Activated CD8-positive, alpha-beta memory T cell treated with anti-CD3 and anti-CD28 coated beads for 36 hours (primary cell): ENCODE results near the gene HOXA7. TPM values are rescaled to one million over a fixed set of nuclear protein-coding genes. Genes with fewer than 3 reads are reported as not detected.

Source experiments
- CTCF ChIA-PET: fragments of 350-600 bp; sonication (Branson Sonifier 250); formaldehyde crosslinking; loops from one replicate; lab custom pipeline; 2021; ENCODE audit warnings: antibody characterized with exemption; lab: Charles Lee
- POLR2A ChIA-PET: fragments of 350-600 bp; sonication (Branson Sonifier 250); formaldehyde crosslinking; loops from one replicate; lab custom pipeline; 2021; ENCODE audit warnings: antibody characterized with exemption; lab: Charles Lee
- total RNA-seq, 2 experiments: library from RNA; stranded (reverse); gene quantifications; one replicate each; pipeline ENCODE4 v1.2.3, GENCODE V29; 2021

Gene HOXA7
- total RNA-seq, 2 experiments from 2014 or later: not detected

DNA sequence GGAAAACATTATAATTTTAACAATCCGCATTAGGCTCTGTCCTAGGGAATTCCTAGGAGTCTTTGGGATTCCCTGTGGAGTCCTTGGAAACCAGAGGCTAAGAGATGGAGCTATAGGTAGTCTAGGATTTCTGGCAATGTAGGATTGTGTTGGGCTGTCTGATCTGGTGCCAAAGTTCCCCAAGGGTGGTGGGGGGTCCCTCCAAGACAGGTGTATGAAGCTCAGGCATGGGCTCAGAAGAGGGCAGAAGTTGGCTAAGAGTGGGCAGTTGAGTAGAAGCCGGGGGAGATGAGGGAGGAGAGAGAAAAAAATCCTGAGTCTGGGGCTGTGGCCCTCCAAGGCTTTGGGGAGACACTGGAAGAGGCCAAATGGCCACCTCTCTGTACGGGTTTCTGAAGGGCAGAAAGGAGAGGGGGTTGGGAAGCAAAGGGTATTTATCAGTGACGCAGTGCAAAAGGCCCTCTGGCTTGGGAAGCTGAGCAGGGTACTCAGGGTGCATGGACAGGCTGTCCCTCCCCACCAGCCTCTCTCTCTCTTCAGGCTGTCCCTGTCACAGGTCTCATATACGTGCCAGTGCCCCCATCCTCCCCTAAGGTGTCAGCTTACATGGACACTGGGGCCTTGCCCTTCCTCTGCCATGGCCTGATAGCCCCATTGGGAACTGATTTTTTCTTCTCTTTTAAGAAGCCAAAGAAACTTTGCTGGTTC is 9.8 kb downstream of the HOXA7 start:
- ChIA-PET CTCF (interaction anchor here (1.4 kb wide), 1 partner anchor 10 kb away, joined by 4 read pairs; the partner anchor contains the start of gene HOXA7), POLR2A (no interaction called here)

DNA sequence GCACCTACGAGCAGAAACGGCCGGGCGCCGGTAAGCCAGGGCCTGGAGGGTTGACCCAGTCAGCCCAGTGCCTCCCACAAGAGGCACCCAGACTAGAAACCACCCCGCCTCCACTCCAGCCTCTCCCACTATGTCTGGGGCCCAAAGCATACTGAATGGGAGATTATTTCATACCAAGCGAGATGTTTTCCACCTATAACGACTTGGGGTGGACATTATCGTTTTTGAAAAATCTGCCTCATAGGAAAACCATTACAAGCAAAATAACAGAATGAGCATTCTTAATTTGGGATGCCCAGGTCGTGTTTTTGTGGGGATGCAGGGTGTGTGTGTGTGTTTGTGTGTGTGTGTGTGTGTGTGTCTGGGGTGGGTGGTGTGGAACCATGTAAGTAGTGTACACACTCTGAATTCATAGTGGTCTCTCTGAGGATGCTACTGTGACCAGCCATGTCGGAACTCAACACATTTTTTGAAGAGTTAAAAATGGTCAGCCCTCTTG is 10.5 kb downstream of the HOXA7 start:
- CTCF ChIA-PET: no interaction called here
- POLR2A ChIA-PET: no interaction called here

DNA sequence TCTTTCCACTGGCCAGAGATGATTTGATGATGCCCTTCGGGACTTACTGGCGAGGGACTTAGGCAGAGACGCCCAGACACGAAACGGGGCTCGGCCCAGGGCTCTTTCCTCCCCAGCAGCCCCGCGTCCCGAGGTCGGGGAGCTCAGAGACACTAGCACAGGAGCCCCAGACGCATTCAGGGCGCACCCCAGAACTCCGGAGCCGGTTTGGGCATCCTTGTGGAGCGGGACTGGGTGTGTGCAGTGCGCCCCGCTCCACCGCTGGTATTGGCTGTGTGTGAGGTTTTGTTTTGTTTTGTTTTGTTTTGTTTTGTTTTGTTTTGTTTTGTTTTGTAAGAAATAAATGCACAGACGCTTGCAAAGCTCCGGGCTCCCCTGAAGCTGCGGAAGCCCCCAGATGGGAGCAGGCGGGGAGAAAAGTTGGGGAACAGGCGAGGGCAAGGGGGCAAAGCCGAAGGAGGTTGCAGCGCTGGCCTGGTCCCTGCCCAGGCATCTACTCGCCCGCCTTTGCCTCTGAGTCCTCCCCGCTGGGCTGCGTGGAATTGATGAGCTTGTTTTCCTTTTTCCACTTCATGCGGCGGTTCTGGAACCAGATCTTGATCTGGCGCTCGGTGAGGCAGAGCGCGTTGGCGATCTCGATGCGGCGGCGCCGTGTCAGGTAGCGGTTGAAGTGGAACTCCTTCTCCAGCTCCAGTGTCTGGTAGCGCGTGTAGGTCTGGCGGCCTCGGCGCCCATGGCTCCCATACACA is 11.1 kb downstream of the HOXA7 start:
- POLR2A ChIA-PET: no interaction called here
- CTCF ChIA-PET: no interaction called here

DNA sequence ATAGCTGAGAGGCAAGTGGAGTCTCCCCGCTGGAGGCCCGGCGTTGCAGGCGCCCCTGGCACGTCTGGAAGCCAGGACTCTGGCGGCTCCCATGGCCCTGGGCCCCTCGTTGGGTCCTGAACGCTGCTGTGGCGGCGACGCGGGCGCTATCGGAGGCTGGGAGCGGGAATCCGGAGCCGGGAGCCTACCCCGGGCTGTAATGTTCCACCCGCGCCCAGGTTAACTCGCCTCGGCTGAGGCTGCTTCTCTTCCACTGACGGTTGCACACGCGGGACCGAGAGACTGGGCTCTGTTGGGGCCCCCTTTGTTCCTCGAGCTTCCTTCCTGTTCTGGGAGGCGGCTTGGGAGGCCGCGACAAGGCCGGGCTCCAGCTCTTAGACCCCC is 11.7 kb downstream of the HOXA7 start:
- POLR2A ChIA-PET: no interaction called here

DNA sequence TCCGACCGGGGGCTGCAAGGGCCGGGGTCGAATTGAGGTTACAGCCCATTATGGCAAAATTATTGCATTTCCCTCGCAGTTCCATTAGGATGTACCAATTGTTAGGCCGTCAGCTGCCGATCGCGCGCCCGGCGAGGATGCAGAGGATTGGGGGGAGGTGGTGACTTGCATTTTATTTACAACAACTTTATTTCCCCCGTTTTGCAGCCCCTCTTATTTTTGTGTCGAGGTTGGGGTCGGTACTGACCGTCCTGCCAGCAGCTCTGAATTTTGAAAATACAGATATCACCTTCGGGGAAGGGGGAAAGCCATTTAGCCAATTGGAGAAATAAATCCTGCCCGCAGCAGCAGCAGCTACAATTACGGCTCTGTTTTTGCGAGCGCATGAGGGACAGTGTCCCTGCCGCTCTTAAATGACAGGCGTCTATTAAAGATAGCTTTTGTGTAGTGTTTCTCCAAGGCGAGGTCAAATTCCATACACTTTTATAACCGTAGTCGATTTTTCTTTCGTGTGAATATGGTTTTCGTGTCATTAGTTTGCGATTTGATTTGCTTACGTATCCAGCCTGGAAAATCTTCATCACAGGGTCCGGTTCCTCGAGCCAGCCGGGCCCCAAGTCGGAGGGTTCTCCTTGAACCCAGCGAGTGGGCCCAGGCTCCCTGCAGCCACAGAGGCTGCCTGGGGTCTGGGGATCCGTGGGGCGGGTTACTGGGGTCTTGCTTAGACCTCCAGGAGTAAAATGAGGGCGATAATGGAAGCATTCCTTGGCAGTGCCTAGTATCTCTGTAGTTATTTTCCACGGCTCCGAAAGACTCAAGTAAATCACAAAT is 12.3 kb downstream of the HOXA7 start:
- POLR2A ChIA-PET: no interaction called here
- CTCF ChIA-PET: no interaction called here

More for the DNA sequence above, 11.7 kb downstream of the HOXA7 start:
- CTCF ChIA-PET: no interaction called here

DNA sequence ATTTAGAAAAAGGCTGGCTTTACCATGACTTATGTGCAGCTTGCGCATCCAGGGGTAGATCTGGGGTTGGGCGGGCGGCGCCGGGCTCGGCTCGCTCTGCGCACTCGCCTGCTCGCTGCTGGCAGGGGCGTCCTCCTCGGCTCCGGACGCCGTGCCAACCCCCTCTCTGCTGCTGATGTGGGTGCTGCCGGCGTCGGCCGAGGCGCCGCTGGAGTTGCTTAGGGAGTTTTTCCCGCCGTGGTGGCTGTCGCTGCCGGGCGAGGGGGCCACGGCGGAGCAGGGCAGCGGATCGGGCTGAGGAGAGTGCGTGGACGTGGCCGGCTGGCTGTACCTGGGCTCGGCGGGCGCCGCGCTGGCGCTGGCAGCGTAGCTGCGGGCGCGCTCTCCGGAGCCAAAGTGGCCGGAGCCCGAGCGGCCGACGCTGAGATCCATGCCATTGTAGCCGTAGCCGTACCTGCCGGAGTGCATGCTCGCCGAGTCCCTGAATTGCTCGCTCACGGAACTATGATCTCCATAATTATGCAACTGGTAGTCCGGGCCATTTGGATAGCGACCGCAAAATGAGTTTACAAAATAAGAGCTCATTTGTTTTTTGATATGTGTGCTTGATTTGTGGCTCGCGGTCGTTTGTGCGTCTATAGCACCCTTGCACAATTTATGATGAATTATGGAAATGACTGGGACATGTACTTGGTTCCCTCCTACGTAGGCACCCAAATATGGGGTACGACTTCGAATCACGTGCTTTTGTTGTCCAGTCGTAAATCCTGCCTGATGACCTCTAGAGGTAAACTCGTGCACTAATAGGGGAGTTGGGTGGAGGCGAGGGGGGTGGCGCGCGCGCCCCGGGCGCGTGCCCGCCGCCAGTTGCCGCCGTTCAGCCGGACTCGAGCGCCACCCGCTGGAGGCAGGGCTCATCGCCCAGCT is 13.2 kb downstream of the HOXA7 start, which contains the start of gene HOXA5:
Gene HOXA5, minus strand, starts transcription at position 659 of the 927 bp plus-strand sequence. Its CDS starts 74 bp downstream, at position 585.
- ChIA-PET POLR2A (no interaction called here), CTCF (no interaction called here)

DNA sequence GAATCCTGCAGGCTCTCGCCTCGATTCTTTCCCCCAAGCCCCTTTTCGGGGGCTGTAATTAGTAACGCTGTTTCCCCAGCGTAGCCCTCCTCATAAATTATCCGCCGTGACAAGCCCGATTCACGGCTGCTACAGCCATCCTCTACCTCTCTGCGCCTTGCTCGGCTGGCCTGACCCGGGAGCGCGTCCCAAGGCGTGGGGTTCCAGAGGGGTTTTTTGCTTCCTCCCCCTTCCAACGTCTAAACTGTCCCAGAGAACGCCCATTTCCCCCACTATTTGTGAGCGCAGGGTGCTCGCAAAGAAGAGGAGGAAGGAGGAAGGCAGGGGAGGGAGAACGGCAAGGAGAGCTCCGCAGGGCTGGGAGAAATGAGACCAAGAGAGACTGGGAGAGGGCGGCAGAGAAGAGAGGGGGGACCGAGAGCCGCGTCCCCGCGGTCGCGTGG is 13.9 kb downstream of the HOXA7 start:
- CTCF ChIA-PET: no interaction called here
- POLR2A ChIA-PET: no interaction called here

DNA sequence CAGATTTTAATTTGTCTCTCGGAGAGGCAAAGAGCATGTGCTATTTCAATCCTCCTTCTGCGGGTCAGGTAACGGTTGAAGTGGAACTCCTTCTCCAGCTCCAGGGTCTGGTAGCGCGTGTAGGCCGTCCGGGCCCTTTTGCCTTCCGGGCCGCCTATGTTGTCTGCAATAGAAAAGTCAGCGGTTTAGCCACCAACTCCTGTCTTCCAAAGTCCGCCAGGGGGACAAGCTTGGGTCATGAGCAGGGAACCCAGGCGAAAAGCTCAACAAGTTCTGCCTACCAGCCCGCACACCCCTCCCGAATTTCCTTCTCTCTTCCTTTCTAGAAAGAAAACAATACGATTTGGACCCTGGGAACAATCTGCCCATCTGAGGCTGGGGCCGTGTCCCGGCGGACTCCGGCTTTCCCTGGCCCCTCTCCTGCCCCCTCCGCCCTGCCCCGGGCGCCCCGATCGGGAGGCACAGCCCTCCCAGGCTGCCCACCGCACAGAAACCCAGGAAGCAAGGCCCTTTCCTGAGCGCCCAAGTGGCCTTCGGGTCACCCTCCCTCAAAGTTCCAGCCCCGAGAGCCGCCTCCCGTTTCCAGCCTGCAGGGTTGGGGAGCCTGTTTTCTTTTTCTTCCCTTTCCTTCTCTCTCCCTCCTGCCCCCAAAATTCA is 14.4 kb downstream of the HOXA7 start:
- CTCF ChIA-PET: interaction anchor here (1.8 kb wide), 1 partner anchor 37 kb away, joined by 8 read pairs; no protein-coding TSS in a partner anchor
- POLR2A ChIA-PET: no interaction called here

DNA sequence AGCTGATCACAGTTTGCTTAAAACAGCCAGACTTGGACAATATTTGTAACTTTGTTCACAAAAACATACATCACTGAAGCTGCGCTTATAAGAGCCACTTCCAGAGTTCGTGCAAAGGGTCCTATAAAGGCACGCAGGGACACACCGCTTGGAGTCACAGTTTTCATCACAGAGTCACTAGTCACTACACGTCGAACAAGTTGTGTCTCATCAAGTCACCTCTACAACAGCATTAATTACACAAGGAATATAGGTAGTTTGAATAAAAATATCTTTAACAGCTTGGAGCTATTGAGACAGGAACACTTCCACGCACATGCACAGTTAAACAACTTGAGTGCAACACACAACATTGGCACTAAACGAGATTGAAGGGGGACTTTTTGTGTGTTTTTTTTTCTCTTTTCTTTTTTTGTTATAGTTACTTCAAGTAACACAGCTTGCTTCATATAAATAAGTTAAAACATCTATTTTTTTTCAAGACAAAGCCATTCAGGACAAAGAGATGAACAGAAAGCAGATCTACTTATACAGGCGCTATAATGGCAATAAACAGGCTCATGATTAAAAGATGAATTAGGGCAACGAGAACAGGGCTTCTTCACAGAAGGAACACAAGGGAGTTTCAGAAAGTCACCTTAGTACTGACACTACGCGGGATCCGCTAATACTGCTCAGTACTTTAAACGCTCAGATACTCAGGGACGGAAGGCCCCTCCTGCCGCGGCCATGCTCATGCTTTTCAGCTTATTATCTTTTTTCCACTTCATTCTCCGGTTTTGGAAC is 15.1 kb downstream of the HOXA7 start:
- CTCF ChIA-PET: interaction anchor here (0.7 to 1.8 kb wide), 4 partner anchors 8 to 374 kb away, joined by 3 to 8 read pairs (median 4); no protein-coding TSS in a partner anchor

DNA sequence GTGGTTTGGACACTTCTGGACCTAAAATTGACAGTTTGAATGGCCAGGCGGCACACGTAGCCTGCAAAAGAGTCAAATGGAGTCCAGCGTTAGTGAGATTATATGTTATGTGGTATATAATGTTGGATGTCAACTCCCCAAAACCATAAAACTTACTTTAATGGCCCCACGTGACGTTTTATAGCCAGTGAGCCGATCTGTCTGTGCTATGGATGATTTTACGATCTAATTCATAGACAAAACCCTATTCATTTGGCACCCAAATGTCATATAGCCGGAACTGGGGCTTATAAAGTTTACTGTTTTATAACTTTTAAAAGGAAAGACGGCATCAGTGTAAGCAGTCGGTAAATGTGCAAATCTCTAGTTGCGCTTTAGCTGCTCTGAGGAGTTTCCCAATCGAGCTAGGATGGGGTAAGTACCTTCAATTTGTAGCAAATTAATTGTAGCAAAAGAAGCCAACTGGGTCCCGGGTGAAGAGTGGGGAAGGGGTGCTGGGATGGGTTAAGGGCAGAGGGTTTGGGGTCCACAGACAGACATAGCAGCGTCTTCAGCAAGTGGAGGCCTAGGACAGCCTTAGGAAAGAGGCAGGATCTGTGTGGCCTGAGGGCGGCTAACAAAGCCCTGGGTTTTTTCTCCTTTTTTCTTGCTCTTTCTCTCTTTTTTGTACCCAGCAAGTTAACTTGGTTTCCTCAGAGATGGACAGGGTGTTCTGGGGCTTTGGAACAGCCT is 16.2 kb downstream of the HOXA7 start:
- ChIA-PET CTCF (interaction anchor here (0.8 to 1.8 kb wide), 3 partner anchors 9 to 48 kb away, joined by 3 to 8 read pairs (median 3); no protein-coding TSS in a partner anchor), POLR2A (interaction anchor here (0.9 kb wide), 1 partner anchor 55 kb away, joined by 7 read pairs; no protein-coding TSS in a partner anchor)

More for the DNA sequence above, 15.1 kb downstream of the HOXA7 start:
- POLR2A ChIA-PET: interaction anchor here (0.9 kb wide), 1 partner anchor 56 kb away, joined by 7 read pairs; no protein-coding TSS in a partner anchor

DNA sequence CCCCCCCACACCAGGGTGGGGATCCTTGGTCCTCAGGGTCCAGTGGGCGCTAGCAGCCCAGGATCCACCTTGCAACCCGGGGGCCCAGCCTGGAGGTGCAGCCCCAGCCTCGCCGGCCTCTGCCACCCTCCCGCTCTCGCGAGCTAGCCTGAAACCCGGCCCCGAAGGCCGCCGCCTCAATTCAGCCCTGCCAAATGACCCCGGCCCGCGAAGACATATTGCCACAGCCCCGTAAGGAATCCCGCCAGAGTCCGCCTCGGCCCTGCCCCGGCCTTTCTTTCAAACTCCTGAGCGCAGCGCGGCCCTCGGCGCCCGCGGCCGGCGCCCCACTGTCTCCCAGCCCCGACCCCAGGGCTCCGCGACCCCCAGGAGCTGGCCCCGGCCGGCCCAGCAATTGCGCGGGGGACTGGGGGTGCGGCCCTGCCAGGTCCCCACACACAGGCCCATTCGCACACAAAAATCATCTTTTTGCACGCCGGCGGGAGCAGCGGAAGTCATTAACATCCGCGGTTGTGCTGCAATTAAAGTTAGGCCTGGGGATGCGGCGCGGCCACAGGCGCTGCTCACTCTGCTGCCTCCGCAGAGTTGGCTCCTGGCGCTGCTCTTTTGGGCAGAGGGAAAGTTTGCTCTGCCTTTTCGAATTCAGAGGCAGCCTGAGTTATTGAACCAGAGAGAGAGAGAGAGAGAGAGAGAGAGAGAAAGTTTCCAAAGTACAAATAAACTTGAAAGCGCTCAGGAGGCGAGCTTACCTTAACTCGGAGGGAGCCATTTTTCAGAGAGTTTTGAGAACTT is 16.9 kb downstream of the HOXA7 start:
- CTCF ChIA-PET: no interaction called here
- POLR2A ChIA-PET: no interaction called here

DNA sequence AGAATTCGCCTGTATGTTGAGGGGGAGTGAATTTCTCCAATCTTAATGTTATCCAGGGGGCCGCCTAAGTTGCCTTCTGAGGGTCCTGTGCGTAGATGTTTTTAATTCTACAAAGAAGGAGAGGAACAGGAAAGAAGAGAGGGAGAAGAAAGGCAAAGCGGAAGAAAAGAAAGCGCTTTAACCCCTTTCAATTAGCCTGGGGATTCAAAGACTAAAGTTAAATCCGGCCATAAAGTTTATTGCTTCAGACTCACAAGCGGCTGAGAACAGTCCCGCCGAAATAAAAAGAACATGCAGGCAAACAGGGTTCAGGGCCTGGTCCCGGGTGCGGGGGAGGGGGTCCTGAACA is 17.5 kb downstream of the HOXA7 start:
- POLR2A ChIA-PET: no interaction called here
- CTCF ChIA-PET: no interaction called here

DNA sequence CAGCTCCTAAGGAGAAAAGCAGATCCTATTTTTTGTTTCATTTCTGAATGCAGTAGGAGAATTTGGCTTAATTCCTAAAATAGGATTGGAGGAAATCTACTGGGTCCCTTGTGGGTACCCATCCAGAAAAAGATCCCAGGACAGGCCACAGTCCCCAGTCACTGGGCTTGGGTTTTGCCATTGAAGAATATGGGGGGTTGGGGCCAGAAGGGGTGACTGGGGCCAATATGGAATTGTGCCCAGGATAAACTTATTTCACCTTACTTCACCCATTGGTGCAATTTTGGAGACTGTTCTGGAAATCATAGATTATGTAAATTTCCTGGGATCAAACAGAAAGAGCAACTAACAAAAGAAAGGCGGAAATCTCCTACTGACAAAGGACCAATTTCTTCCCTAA is 18.0 kb downstream of the HOXA7 start:
- CTCF ChIA-PET: no interaction called here
- POLR2A ChIA-PET: no interaction called here

DNA sequence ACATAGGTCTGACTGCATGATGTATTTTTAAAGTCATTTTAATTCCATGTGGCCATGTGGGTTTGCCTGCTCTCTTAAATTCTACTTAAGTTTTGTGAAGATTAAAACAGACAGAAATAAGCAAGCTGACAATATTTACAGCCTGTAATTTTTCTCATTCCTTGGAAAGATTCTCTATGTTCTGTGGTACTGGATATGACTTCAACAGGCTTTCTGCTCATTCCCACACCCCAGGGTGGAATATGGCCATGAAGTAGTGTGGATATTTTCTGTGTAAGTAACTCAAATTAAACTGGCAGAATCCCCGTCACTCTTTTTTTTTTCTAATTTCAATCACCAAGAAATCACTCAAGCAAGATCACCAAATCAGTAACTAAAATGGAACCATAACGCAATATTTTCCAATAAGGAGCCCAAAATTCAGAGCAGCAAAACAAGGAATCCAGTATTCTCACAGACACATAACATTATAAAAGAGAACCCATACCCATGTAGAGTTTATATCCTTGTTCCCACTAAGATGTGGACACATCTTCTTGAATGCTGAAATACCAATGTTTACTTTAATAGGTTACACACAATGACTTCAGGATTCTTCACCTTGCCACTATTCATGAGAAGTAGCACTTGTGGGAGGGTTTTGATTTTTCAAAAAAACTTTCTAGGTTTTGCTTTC is 18.7 kb downstream of the HOXA7 start:
- ChIA-PET CTCF (no interaction called here), POLR2A (no interaction called here)

DNA sequence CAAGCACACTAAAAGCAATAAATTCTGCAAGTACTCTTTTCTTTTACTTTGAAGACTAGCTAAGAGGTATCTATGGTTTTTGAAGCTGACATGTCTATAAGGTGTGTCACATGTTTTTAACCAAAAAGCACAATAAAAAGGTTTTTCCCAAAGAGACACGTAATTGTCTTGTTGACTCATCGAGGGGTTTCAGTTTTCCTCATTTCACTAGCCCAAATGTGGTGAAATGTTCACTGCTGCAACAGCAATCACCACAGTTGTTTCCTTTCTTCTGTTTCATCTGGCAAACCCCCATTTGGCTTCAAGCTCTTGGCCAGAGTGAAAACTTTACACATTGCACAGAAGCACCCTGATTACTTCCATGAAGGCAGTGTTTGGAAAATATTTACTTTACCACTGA is 22.1 kb downstream of the HOXA7 start:
- ChIA-PET CTCF (interaction anchor here (1.1 kb wide), 1 partner anchor 27 kb away, joined by 3 read pairs; no protein-coding TSS in a partner anchor), POLR2A (no interaction called here)
